Measurements from ENCODE around the gene PEBP1. TPM values are rescaled to one million over a fixed set of nuclear protein-coding genes. Genes with fewer than 3 reads are reported as not detected.

The PEBP1 gene
- 382 TPM for polyA plus RNA-seq (2013, experiment 1 of 2)
- 379 TPM for polyA plus RNA-seq (2013, experiment 2 of 2)

DNA sequence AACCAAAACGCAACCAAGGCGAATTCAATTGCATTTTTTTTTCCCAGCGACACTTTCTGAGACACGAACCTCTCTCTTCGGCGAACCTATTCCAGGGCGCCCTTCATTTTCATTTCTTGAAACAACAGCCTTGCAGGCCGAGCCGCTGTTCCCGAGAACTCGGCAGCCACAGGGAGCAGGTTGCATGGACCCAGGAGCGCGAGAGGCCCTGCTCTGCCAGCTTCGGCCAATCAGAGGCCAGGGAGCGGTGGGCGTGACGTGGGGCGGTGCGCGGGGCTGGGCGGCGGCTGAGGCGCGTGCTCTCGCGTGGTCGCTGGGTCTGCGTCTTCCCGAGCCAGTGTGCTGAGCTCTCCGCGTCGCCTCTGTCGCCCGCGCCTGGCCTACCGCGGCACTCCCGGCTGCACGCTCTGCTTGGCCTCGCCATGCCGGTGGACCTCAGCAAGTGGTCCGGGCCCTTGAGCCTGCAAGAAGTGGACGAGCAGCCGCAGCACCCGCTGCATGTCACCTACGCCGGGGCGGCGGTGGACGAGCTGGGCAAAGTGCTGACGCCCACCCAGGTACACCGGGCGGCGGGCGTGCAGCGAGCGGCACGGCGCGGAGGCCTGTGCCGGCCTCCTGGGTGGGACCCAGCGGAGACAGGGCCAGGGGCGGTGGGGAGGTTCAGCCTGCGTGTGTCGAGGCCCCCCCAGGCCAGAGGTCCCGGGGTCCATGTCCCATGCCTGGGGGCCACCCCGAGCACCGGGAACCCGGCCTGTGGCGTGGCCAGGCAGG is at the start of gene PEBP1:
PEBP1 (plus strand) TSS at position 337 of the 771 bp plus-strand sequence; CDS start at position 423, 86 bp downstream.
- peak; percentile 75 for DNase-seq (ENCODE audit: low spot score)
- peak within 1 kb of the TSS; percentile 49 for H2BK15ac ChIP-seq (ENCODE audit: low read length)
- peak within 1 kb of the TSS; percentile 44 for H2BK5ac ChIP-seq (ENCODE audit: low read length)
- peak within 1 kb of the TSS; percentile 92 for H2AFZ ChIP-seq (ENCODE audit: low read length)
- WGBS, 2 donors (ENCODE audit: extremely low coverage in 2 of 2, insufficient read length in 2 of 2, insufficient replicate concordance in 1 of 2): no CpG with 5 or more reads among the region's 70 CpGs
- H3K9me3 ChIP-seq (replicated peaks in 1 of 2; ENCODE audit: control insufficient read depth in 2 of 2, insufficient read depth in 1 of 2, low read depth in 1 of 2, low read length in 2 of 2): no peaks in the 10 kb centered on the region
- peaks cover 3% of the 10 kb centered on the region for H3K79me1 ChIP-seq (ENCODE audit: low read depth, low read length)
- H2BK12ac ChIP-seq (ENCODE audit: low read length): peak within 1 kb of the TSS; percentile 81
- H2AK5ac ChIP-seq (ENCODE audit: low read depth, low read length): peak within 1 kb of the TSS; percentile 100
- no peaks in the 10 kb centered on the region for H3K4me1 ChIP-seq (ENCODE audit: control insufficient read depth in 2 of 2, insufficient read depth in 1 of 2, low read depth in 1 of 2, low read length in 2 of 2)
- peak within 1 kb of the TSS; percentile 98 for H3K9ac ChIP-seq (ENCODE audit: low read depth, low read length, poor library complexity)
- H3K4ac ChIP-seq (ENCODE audit: low read length): peak within 1 kb of the TSS; percentile 56
- H3K27me3 ChIP-seq (ENCODE audit: control insufficient read depth in 3 of 3, insufficient read depth in 3 of 3, low read depth in 1 of 3, low read length in 3 of 3): no peaks in the 10 kb centered on the region
- H4K91ac ChIP-seq (ENCODE audit: low read depth, low read length, poor library complexity): no peak within 1 kb of the TSS
- peak within 1 kb of the TSS; percentile 98 for H3K4me2 ChIP-seq (ENCODE audit: insufficient read depth, low read length, poor library complexity, severe bottlenecking)
- H3K36me3 ChIP-seq (replicated peaks in 1 of 2; ENCODE audit: control insufficient read depth in 2 of 2, insufficient read depth in 2 of 2, low read length in 2 of 2): peaks cover 16 to 41% of the 10 kb centered on the region in 2 donors
- no peak within 1 kb of the TSS for H2BK120ac ChIP-seq (ENCODE audit: low read depth, low read length)
- H3K4me3 ChIP-seq (ENCODE audit: low read length in 2 of 2): peak within 1 kb of the TSS; percentile 86 to 95
- H4K8ac ChIP-seq (ENCODE audit: low read depth, low read length): no peak within 1 kb of the TSS
- H3K27ac ChIP-seq (replicated peaks; ENCODE audit: low read length): no peak within 1 kb of the TSS
- peak within 1 kb of the TSS; percentile 98 for H3K23ac ChIP-seq (ENCODE audit: low read depth, low read length, poor library complexity)
- peak within 1 kb of the TSS; percentile 97 for H3K18ac ChIP-seq (ENCODE audit: low read length)
- H3K14ac ChIP-seq (ENCODE audit: low read length): peak within 1 kb of the TSS; percentile 72

DNA sequence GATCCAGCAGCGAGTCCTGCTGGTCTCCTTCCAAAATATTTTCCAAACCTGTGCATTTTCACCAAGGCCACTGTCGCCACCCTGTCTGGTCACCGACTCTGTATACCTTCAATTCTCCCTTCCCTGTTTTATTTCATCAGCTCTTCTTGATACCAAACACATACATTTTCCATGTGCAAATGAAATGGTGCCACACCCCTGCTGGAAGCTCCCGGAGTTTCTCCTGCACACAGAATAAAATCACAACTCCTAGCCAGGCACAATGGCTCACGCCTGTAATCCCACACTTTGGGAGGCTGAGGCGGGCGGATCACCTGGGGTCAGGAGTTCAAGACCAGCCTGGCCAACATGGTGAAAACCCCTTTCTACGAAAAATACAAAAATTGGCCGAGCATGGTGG is 46.1 kb upstream of the PEBP1 start:
- Histone ChIP-seq H3K4ac (ENCODE audit: low read length) (no peak overlapping the region), H2BK15ac (ENCODE audit: low read length) (no peak overlapping the region), H3K4me2 (ENCODE audit: insufficient read depth, low read length, poor library complexity, severe bottlenecking) (no peak overlapping the region), H3K36me3 (replicated peaks in 1 of 2; ENCODE audit: control insufficient read depth in 2 of 2, insufficient read depth in 2 of 2, low read length in 2 of 2) (peaks cover 0 to 31% of the 10 kb centered on the region in 2 donors), H4K91ac (ENCODE audit: low read depth, low read length, poor library complexity) (no peak overlapping the region), H3K14ac (ENCODE audit: low read length) (no peak overlapping the region), H3K27me3 (ENCODE audit: control insufficient read depth in 3 of 3, insufficient read depth in 3 of 3, low read depth in 1 of 3, low read length in 3 of 3) (no peaks in the 10 kb centered on the region), H2AFZ (ENCODE audit: low read length) (no peak overlapping the region), H3K4me3 (ENCODE audit: low read length in 2 of 2) (no peak overlapping the region), H3K18ac (ENCODE audit: low read length) (no peak overlapping the region), H3K9ac (ENCODE audit: low read depth, low read length, poor library complexity) (no peak overlapping the region), H3K27ac (replicated peaks; ENCODE audit: low read length) (no peak overlapping the region), H4K8ac (ENCODE audit: low read depth, low read length) (no peak overlapping the region), H2BK5ac (ENCODE audit: low read length) (no peak overlapping the region), H3K4me1 (ENCODE audit: control insufficient read depth in 2 of 2, insufficient read depth in 1 of 2, low read depth in 1 of 2, low read length in 2 of 2) (no peaks in the 10 kb centered on the region), H3K9me3 (replicated peaks in 1 of 2; ENCODE audit: control insufficient read depth in 2 of 2, insufficient read depth in 1 of 2, low read depth in 1 of 2, low read length in 2 of 2) (no peaks in the 10 kb centered on the region), H2BK120ac (ENCODE audit: low read depth, low read length) (no peak overlapping the region), H3K79me1 (ENCODE audit: low read depth, low read length) (no peaks in the 10 kb centered on the region), H2AK5ac (ENCODE audit: low read depth, low read length) (no peak overlapping the region), H3K23ac (ENCODE audit: low read depth, low read length, poor library complexity) (no peak overlapping the region), H2BK12ac (ENCODE audit: low read length) (no peak overlapping the region)
- WGBS, 2 donors (ENCODE audit: extremely low coverage in 2 of 2, insufficient read length in 2 of 2, insufficient replicate concordance in 1 of 2): no CpG with 5 or more reads among the region's 9 CpGs
- DNase-seq (ENCODE audit: low spot score): no peak

GRCh38 chr12:118094039-118094438 is 41.9 kb upstream of the PEBP1 start:
- Histone ChIP-seq H3K4ac (ENCODE audit: low read length) (no peak overlapping the region), H2BK12ac (ENCODE audit: low read length) (no peak overlapping the region), H2AFZ (ENCODE audit: low read length) (no peak overlapping the region), H2AK5ac (ENCODE audit: low read depth, low read length) (no peak overlapping the region), H3K4me1 (ENCODE audit: control insufficient read depth in 2 of 2, insufficient read depth in 1 of 2, low read depth in 1 of 2, low read length in 2 of 2) (peaks cover 2 to 5% of the 10 kb centered on the region in 2 donors), H3K4me3 (ENCODE audit: low read length in 2 of 2) (no peak overlapping the region), H3K14ac (ENCODE audit: low read length) (no peak overlapping the region), H3K27me3 (ENCODE audit: control insufficient read depth in 3 of 3, insufficient read depth in 3 of 3, low read depth in 1 of 3, low read length in 3 of 3) (no peaks in the 10 kb centered on the region), H3K36me3 (replicated peaks in 1 of 2; ENCODE audit: control insufficient read depth in 2 of 2, insufficient read depth in 2 of 2, low read length in 2 of 2) (peaks cover 3 to 36% of the 10 kb centered on the region in 2 donors), H3K9ac (ENCODE audit: low read depth, low read length, poor library complexity) (no peak overlapping the region), H2BK15ac (ENCODE audit: low read length) (no peak overlapping the region), H4K8ac (ENCODE audit: low read depth, low read length) (no peak overlapping the region), H3K79me1 (ENCODE audit: low read depth, low read length) (peaks cover 5% of the 10 kb centered on the region), H3K9me3 (replicated peaks in 1 of 2; ENCODE audit: control insufficient read depth in 2 of 2, insufficient read depth in 1 of 2, low read depth in 1 of 2, low read length in 2 of 2) (peaks cover 0 to 1% of the 10 kb centered on the region in 2 donors), H3K4me2 (ENCODE audit: insufficient read depth, low read length, poor library complexity, severe bottlenecking) (no peak overlapping the region), H4K91ac (ENCODE audit: low read depth, low read length, poor library complexity) (no peak overlapping the region), H2BK120ac (ENCODE audit: low read depth, low read length) (no peak overlapping the region), H3K18ac (ENCODE audit: low read length) (no peak overlapping the region), H3K27ac (replicated peaks; ENCODE audit: low read length) (no peak overlapping the region), H2BK5ac (ENCODE audit: low read length) (no peak overlapping the region), H3K23ac (ENCODE audit: low read depth, low read length, poor library complexity) (no peak overlapping the region)
- no CpG with 5 or more reads among the region's 3 CpGs for whole genome bisulfite sequencing, 2 donors (ENCODE audit: extremely low coverage in 2 of 2, insufficient read length in 2 of 2, insufficient replicate concordance in 1 of 2)
- DNase-seq (ENCODE audit: low spot score): no peak

DNA sequence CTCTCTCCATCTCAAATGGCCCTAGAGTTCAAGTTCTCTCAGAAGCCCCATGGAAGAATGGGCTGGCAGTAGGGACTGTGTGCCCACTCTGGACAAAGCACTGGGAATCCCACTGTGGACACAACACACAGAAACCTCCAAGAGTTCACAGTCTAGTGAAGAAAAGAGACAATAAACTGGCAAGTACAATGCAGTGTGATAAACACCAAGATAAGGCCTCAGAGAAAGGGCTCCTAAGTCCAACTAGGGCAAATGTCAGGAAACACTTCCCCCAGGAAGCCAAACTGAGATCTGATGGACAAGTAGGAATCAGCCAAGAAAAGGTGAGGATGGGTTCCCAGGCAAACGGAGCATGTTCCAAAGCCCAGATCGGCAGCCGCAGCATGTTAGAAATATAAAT is 37.5 kb upstream of the PEBP1 start:
- WGBS, 2 donors (ENCODE audit: extremely low coverage in 2 of 2, insufficient read length in 2 of 2, insufficient replicate concordance in 1 of 2): no CpG with 5 or more reads among the region's 3 CpGs

More for the DNA sequence above, 37.5 kb upstream of the PEBP1 start:
- H3K23ac ChIP-seq (ENCODE audit: low read depth, low read length, poor library complexity): no peak overlapping the region
- H2AFZ ChIP-seq (ENCODE audit: low read length): peak overlapping the region; percentile 32
- H3K4me1 ChIP-seq (ENCODE audit: control insufficient read depth in 2 of 2, insufficient read depth in 1 of 2, low read depth in 1 of 2, low read length in 2 of 2): peaks cover 3 to 5% of the 10 kb centered on the region in 2 donors
- H3K36me3 ChIP-seq (replicated peaks in 1 of 2; ENCODE audit: control insufficient read depth in 2 of 2, insufficient read depth in 2 of 2, low read length in 2 of 2): peaks cover 3 to 13% of the 10 kb centered on the region in 2 donors
- H3K27me3 ChIP-seq (ENCODE audit: control insufficient read depth in 3 of 3, insufficient read depth in 3 of 3, low read depth in 1 of 3, low read length in 3 of 3): no peaks in the 10 kb centered on the region
- H2BK5ac ChIP-seq (ENCODE audit: low read length): no peak overlapping the region
- H2BK12ac ChIP-seq (ENCODE audit: low read length): no peak overlapping the region
- no peak overlapping the region for H3K4ac ChIP-seq (ENCODE audit: low read length)
- H4K91ac ChIP-seq (ENCODE audit: low read depth, low read length, poor library complexity): no peak overlapping the region
- H2BK120ac ChIP-seq (ENCODE audit: low read depth, low read length): no peak overlapping the region
- no peak for DNase-seq (ENCODE audit: low spot score)
- no peak overlapping the region for H3K14ac ChIP-seq (ENCODE audit: low read length)
- H3K4me3 ChIP-seq (ENCODE audit: low read length in 2 of 2): no peak overlapping the region
- no peak overlapping the region for H2AK5ac ChIP-seq (ENCODE audit: low read depth, low read length)
- no peak overlapping the region for H3K18ac ChIP-seq (ENCODE audit: low read length)
- no peak overlapping the region for H3K27ac ChIP-seq (replicated peaks; ENCODE audit: low read length)
- H3K9ac ChIP-seq (ENCODE audit: low read depth, low read length, poor library complexity): no peak overlapping the region
- peaks cover 0 to 1% of the 10 kb centered on the region in 2 donors for H3K9me3 ChIP-seq (replicated peaks in 1 of 2; ENCODE audit: control insufficient read depth in 2 of 2, insufficient read depth in 1 of 2, low read depth in 1 of 2, low read length in 2 of 2)
- no peak overlapping the region for H4K8ac ChIP-seq (ENCODE audit: low read depth, low read length)
- H3K4me2 ChIP-seq (ENCODE audit: insufficient read depth, low read length, poor library complexity, severe bottlenecking): no peak overlapping the region
- H3K79me1 ChIP-seq (ENCODE audit: low read depth, low read length): peaks cover 5% of the 10 kb centered on the region
- no peak overlapping the region for H2BK15ac ChIP-seq (ENCODE audit: low read length)

Data from neuronal stem cell (in vitro differentiated cells).